Endodermal cell (in vitro differentiated cells): Measurements from ENCODE around the gene HSPBP1. TPM values are rescaled to one million over a fixed set of nuclear protein-coding genes. Genes with fewer than 3 reads are reported as not detected.

ENCODE experiments used
- DNase-seq: peaks from one replicate; pipeline ENCODE4 v3.0.0-alpha.2; 2017
- H3K27ac ChIP-seq: 2 replicates; pipeline ENCODE4 v1.5.1; 2013; ENCODE audit warnings: mild to moderate bottlenecking, low read depth, low read length, moderate library complexity
- H3K27me3 ChIP-seq: 2 replicates; pipeline ENCODE4 v1.6.1; 2013; ENCODE audit warnings: mild to moderate bottlenecking, low read length, moderate library complexity; ENCODE audit not compliant: insufficient read depth, control insufficient read depth, poor library complexity, severe bottlenecking
- H3K36me3 ChIP-seq: 2 replicates; pipeline ENCODE4 v1.7.0; 2013; ENCODE audit warnings: mild to moderate bottlenecking, low read length, moderate library complexity; ENCODE audit not compliant: control insufficient read depth, insufficient read depth
- H3K4me1 ChIP-seq: one replicate; pipeline ENCODE4 v1.7.0; 2013; ENCODE audit warnings: low read length; ENCODE audit not compliant: control insufficient read depth, insufficient read depth
- H3K4me3 ChIP-seq: 2 replicates; pipeline ENCODE4 v1.5.1; 2013; ENCODE audit warnings: mild to moderate bottlenecking, low read length, moderate library complexity
- H3K9ac ChIP-seq: 2 replicates; pipeline ENCODE4 v1.6.1; 2013; ENCODE audit warnings: mild to moderate bottlenecking, low read length, moderate library complexity; ENCODE audit not compliant: poor library complexity, severe bottlenecking; ENCODE audit errors: extremely low read depth
- H3K9me3 ChIP-seq: 2 replicates; pipeline ENCODE4 v1.6.1; 2013; ENCODE audit warnings: mild to moderate bottlenecking, low read length, moderate library complexity; ENCODE audit not compliant: control insufficient read depth
- H3K27ac Mint-ChIP-seq: 2 replicates; pipeline ENCODE4 v1.8.0; 2020; ENCODE audit warnings: mixed read lengths
- H3K27me3 Mint-ChIP-seq: 2 replicates; pipeline ENCODE4 v1.8.0; 2021; ENCODE audit warnings: mild to moderate bottlenecking, mixed read lengths; ENCODE audit not compliant: insufficient read depth
- H3K36me3 Mint-ChIP-seq: 2 replicates; pipeline ENCODE4 v1.8.0; 2020; ENCODE audit warnings: low read depth, mixed read lengths
- H3K4me1 Mint-ChIP-seq: 2 replicates; pipeline ENCODE4 v1.8.0; 2020; ENCODE audit warnings: mixed read lengths
- H3K4me3 Mint-ChIP-seq: 2 replicates; pipeline ENCODE4 v1.8.0; 2020; ENCODE audit warnings: mild to moderate bottlenecking, moderate library complexity, mixed read lengths
- H3K9me3 Mint-ChIP-seq: 2 replicates; pipeline ENCODE4 v1.8.0; 2020; ENCODE audit warnings: mild to moderate bottlenecking, mixed read lengths
- WGBS, 2 experiments: methylation state at CpG; one replicate each; pipeline versions ENCODE4 v1.1.5 to v1.1.7; 2013; ENCODE audit warnings: missing lambda C conversion rate in 2 of 2, mixed read lengths in 1 of 2; ENCODE audit not compliant: insufficient coverage in 1 of 2, insufficient read length in 1 of 2; 5-methylcytosine and 5-hydroxymethylcytosine counted together
- total RNA-seq, 2 donors: library from RNA; stranded (reverse); fragmentation: NEBNext Ultra II Directional in 1 of 2; extraction: Animal tissue kit (Norgen Biotek cat#: 25700) in 1 of 2; gene quantifications; 2 replicates in 1 of 2; 3 replicates in 1 of 2; pipeline ENCODE4 v1.2.1, GENCODE V29; 2021
- TF ChIP-seq, protein P1 (sequence below): fragments of 200-600 bp; sonication (generic); conservative IDR thresholded peaks from 2 replicates; pipeline ENCODE4 v1.5.0; 2021; ENCODE audit warnings: antibody characterized with exemption, mild to moderate bottlenecking

The HSPBP1 gene
- total RNA-seq, 2 donors from 2014 or later: 43.7 to 48.5 TPM

DNA sequence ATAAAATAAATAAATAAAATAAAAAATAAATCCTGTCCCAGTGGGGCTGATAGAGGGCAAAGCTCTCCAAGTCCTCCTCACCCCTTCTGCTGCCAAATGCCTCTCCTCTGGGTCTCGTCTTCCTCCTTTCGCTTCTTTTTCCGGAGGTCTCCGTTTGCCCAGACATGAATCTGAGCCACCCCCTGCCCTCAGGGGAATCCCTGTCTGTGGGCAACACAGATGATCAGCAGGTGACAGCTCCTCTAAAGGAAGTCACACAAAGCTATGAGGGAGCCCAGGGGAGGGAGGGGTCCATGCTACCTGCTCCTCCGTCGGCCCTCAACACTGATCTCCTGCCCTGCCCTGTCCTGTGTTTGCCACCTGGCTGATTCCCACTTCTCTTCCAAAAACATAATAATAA is 44.8 kb upstream of the HSPBP1 start:
- H3K27ac Mint-ChIP-seq: no peak overlapping the region
- no peaks in the 10 kb centered on the region for H3K9me3 Mint-ChIP-seq
- TF ChIP-seq, protein P1, sequence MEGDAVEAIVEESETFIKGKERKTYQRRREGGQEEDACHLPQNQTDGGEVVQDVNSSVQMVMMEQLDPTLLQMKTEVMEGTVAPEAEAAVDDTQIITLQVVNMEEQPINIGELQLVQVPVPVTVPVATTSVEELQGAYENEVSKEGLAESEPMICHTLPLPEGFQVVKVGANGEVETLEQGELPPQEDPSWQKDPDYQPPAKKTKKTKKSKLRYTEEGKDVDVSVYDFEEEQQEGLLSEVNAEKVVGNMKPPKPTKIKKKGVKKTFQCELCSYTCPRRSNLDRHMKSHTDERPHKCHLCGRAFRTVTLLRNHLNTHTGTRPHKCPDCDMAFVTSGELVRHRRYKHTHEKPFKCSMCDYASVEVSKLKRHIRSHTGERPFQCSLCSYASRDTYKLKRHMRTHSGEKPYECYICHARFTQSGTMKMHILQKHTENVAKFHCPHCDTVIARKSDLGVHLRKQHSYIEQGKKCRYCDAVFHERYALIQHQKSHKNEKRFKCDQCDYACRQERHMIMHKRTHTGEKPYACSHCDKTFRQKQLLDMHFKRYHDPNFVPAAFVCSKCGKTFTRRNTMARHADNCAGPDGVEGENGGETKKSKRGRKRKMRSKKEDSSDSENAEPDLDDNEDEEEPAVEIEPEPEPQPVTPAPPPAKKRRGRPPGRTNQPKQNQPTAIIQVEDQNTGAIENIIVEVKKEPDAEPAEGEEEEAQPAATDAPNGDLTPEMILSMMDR: no peak
- no peaks in the 10 kb centered on the region for H3K27me3 ChIP-seq
- H3K4me3 ChIP-seq: no peak overlapping the region
- peaks cover 24% of the 10 kb centered on the region for H3K4me1 Mint-ChIP-seq
- peaks cover 4% of the 10 kb centered on the region for H3K27me3 Mint-ChIP-seq
- H3K9me3 ChIP-seq: no peaks in the 10 kb centered on the region
- no peak overlapping the region for H3K4me3 Mint-ChIP-seq
- H3K36me3 ChIP-seq: no peaks in the 10 kb centered on the region
- no peak overlapping the region for H3K27ac ChIP-seq
- no peak overlapping the region for H3K9ac ChIP-seq
- H3K36me3 Mint-ChIP-seq: no peaks in the 10 kb centered on the region
- 87 to 96% methylated on average over 3 to 6 of the region's 6 CpGs for WGBS, 2 experiments
- DNase-seq: peak; percentile 38
- H3K4me1 ChIP-seq: peaks cover 8% of the 10 kb centered on the region

DNA sequence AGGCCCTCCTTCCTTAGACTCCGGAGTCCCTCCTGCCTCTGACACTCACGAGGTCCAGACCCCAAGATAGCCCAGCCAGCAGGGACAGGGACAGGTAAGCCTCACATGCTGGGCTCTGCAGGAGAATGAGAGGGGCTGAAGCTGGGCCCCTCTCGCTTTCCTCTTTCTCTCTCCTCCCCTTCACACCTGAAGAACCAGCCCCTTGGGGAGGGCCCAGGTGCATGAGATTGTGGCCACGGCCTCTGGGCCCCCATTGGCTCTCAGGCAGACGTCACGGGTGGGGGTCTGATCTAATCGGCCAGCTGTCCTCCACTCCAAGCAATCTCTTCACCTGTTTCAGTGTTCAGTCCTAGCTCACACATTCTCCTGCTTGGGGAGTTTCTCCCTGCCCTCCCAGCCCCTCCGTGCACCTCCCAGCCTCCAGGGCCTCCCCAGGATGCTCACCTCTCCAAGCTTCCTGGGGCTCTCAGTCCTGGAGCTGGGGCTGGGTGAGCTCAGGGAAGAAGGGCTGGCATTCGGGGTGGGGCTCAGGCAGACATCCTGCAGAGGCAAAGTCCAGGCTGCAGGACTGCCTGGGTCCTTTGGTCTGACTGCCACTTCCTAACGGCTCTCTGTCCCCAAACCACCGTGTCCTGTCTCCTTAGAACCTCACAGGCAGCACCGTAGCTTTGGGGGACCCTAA is 42.4 kb upstream of the HSPBP1 start:
- no peaks in the 10 kb centered on the region for H3K27me3 Mint-ChIP-seq

DNA sequence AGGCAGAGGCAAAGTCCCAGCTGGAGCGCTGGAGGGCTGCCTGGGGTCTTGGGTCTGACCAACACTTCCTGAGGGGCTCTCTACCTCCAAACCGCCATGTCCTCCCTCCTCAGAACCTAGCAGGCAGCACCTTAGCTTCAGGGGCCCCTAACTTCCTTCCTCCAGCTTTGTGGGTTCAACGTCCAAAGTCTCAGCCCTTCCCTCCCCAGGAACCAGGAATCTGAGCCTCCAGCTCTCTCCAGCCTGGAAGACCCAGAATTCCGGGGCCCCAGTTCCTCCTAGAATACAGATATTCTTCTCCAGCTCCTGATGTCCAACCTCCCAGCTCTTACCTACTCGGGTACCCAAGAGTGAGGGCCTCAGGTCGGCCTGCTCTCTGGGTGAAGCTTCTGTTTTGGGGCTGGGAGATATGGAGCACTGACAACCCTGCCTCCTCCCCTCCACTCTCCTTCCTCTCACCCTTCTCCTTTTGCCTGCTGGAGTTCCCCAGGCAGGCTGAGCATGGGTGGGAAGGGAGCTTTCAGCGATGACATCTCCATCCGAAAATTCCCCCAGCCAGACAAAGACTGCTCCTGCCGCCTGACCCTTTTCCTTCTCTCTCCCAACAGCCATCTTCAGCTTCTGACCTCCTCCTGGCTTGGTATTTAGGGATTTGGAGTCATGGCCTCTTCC is 41.7 kb upstream of the HSPBP1 start:
- Histone ChIP-seq H3K4me1 (peaks cover 8% of the 10 kb centered on the region), H3K27me3 (no peaks in the 10 kb centered on the region), H3K4me3 (no peak overlapping the region), H3K9me3 (no peaks in the 10 kb centered on the region), H3K9ac (no peak overlapping the region), H3K36me3 (no peaks in the 10 kb centered on the region), H3K27ac (no peak overlapping the region)
- Mint-ChIP-seq H3K36me3 (no peaks in the 10 kb centered on the region), H3K27me3 (no peaks in the 10 kb centered on the region), H3K4me3 (no peak overlapping the region), H3K27ac (peak overlapping the region; percentile 27), H3K4me1 (peaks cover 24% of the 10 kb centered on the region), H3K9me3 (no peaks in the 10 kb centered on the region)
- no peak for DNase-seq
- TF ChIP-seq, protein P1: no peak
- WGBS, 2 experiments: 88 to 91% methylated on average over 4 to 8 of the region's 9 CpGs

More for the DNA sequence above, 42.4 kb upstream of the HSPBP1 start:
- Histone ChIP-seq H3K4me3 (no peak overlapping the region), H3K27me3 (no peaks in the 10 kb centered on the region), H3K9me3 (no peaks in the 10 kb centered on the region), H3K27ac (no peak overlapping the region), H3K4me1 (peaks cover 8% of the 10 kb centered on the region), H3K36me3 (no peaks in the 10 kb centered on the region), H3K9ac (no peak overlapping the region)
- Mint-ChIP-seq H3K36me3 (no peaks in the 10 kb centered on the region), H3K4me3 (no peak overlapping the region), H3K4me1 (peaks cover 24% of the 10 kb centered on the region), H3K9me3 (no peaks in the 10 kb centered on the region), H3K27ac (peak overlapping the region; percentile 27)
- WGBS, 2 experiments: 79 to 90% methylated on average over 9 to 12 of the region's 12 CpGs
- TF ChIP-seq, protein P1: no peak
- peak; percentile 64 for DNase-seq
